NCI-H1694 (cell line): ENCODE data around the gene TAF1.
"Not testable (repeated sequence)": the region's sequence is repeated elsewhere in the genome, so short reads cannot be mapped to it uniquely, and the experiment has no call there.

Experiments used
- DNase-seq: peaks from one replicate; lab custom pipeline; 2025; lab: John Stamatoyannopoulos, UW

The TAF1 gene

GRCh38 chrX:71502080-71502479 is 135.9 kb downstream of the TAF1 start:
- DNase-seq, result not testable (repeated sequence)

- no peak for DNase-seq
Observed at GRCh38 chrX:71504346-71504745, 138.2 kb downstream of the TAF1 start.

- DNase-seq, result no peak
Observed at GRCh38 chrX:71509289-71509688, 143.1 kb downstream of the TAF1 start.

- DNase-seq, result no peak
Observed at GRCh38 chrX:71510161-71510560, 144.0 kb downstream of the TAF1 start.

GRCh38 chrX:71513731-71514130 is 147.6 kb downstream of the TAF1 start:
- DNase-seq, result not testable (repeated sequence)

GRCh38 chrX:71514367-71515037 is 148.3 kb downstream of the TAF1 start:
- no peak for DNase-seq

- no peak for DNase-seq
Observed at GRCh38 chrX:71515038-71515396, 148.9 kb downstream of the TAF1 start.
